GM21619 (cell line): ENCODE measurements around the gene TRAIP.
A peak's percentile ranks its signal among the peaks of the same experiment; 100 is the strongest.
"Not testable (repeated sequence)": the region's sequence is repeated elsewhere in the genome, so short reads cannot be mapped to it uniquely, and the experiment has no call there.

ENCODE experiments used
- ATAC-seq: cut with Tn5 transposase; IDR thresholded peaks from one replicate; pipeline ENCODE4 v1.9.1; 2021; ENCODE audit not compliant: unreplicated experiment

Gene TRAIP

DNA sequence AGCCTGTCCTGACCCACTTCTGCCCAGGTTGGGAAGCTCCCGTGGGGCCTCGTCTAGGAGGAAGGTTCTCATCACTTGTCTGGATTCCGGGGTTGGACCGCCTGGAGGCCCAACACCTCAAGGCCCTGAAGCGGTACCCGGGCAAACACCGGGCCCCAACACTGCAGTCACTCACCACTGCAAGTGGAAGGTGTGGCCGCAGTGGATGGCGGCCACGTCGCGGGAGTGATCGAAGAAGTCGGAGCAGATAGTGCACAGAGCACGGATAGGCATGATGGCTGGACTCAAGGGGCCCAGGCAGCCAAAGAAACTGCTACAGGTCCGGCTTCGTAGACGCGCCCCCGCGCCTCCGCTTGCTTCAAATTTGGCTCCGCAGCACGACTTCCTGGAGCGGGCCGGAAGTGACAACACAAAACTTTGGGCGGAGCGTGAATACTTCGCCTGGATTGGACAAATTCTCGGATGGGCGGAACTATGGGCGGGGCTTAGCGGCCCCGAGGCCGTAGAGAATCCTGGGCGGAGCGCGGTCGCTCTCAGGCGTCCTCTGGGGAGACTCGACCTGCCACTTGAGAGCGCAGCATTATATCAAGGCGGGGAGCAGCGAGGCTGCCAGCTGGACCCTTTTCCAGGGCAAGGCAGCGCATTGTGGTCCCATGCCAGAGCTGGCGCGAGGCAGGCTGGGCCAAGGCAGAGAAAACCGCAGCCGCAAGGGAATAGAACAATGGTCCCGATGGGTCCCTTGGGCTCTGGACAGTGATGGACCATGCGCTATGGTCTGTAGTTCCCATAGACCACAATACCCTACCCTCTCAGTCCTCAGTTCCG, at the start of gene TRAIP:
Gene TRAIP, minus strand, starts transcription at position 384 of the 825 bp plus-strand sequence. Its CDS starts 111 bp downstream, at position 273.
- ATAC-seq: peak; percentile 95

- not testable (repeated sequence) for ATAC-seq
Measured at GRCh38 chr3:49904448-49904847, 48.1 kb upstream of the TRAIP start.

DNA sequence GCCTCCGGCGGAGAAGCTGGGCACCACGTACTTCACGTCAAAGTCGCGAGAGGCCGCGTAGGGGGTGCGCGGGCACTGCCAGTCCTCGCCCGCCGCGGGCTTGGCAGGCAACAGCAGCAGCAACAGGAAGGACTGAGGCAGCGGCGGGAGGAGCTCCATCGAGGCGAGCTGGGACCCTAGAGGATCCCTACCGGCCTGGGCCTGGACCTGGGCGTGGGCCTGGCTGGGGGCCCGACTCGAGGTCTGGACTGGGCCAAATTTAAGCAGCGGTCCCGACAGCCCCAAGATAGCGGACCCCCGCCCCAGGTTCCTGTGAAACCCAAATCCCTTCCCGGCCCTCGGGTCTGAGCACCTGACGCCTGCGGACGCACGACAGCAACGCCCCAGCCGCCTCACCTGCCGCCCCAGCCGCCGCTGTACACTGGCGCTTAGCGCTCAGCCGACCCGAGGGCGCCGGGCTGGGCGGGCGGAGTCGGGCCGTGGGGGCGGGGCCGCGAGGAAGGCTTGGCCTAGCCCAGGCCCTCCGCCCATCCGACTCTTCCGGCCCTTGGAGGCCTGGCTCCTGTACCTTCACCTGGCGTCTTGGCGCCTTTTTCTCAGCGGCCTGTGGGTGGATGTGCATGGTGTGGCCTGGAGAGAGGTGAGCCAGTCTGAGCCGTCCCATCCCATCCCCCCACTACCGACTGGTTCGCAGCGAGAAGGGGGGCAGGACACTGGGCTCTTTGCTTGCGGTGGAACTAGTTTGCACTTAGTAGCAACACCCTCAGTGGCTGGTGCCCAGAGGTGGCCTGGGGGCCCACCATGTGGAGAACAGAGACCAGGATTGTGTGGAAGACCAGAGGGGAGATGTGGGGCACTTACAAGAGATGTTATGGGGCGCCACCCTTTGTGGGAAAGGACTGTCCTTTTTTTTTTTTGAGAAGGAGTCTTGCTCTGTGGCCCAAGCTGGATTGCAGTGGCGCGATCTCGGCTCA, 47.4 kb upstream of the TRAIP start, which contains the start of gene MST1R:
Gene MST1R, minus strand, starts transcription at position 423 of the 974 bp plus-strand sequence. Its CDS starts 264 bp downstream, at position 159.
- ATAC-seq: peak; percentile 72

GRCh38 chr3:49902511-49903345, 46.4 kb upstream of the TRAIP start:
- no peak for ATAC-seq

DNA sequence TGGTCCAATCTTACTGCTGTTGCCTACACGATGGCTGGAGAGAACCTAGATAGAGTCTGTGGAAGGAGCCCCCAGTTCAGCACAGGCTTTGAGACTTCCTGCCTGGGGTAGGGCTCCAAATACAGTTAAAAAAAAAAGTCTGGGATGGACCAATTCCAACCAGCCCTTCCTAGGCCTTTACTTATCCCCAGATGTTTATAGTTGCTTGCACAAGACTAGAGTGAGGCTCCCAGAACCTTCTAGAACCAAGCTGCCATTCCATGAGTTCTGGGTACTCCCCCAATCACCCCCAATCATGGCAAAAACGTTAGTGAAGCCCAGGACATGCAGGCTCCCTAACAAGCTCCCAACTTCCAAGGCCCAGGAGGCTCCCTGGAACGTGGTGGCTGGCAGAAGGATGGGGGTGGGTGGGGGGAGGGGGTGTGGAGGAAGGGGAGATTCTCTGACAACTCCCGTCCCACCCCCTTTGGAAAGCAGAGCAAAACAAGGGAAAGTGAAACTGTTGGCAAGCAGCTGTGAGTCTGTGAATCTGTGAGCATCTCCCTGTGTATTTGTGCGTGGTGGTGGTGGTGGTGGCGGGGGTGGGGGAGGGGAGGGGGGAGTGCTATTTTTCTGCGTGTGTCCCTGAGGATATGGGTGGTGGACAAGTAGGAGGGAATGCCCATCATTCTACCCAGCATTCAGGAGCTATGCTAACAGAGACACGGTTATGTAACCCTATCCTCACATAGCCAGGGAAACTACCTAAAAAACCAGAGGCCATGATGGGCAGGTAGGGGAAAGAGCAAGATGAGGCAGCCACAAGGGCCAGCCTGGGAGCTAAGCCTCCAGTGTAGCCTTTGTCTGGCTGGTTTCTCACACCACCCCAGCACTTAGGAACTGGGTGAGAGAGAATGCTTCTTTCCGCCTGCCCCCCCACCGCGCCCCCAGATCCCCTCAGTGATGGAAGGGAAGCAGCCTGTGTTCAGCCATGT, 45.3 kb upstream of the TRAIP start:
- ATAC-seq: no peak

GRCh38 chr3:49900491-49901153, 44.3 kb upstream of the TRAIP start:
- ATAC-seq: no peak

DNA sequence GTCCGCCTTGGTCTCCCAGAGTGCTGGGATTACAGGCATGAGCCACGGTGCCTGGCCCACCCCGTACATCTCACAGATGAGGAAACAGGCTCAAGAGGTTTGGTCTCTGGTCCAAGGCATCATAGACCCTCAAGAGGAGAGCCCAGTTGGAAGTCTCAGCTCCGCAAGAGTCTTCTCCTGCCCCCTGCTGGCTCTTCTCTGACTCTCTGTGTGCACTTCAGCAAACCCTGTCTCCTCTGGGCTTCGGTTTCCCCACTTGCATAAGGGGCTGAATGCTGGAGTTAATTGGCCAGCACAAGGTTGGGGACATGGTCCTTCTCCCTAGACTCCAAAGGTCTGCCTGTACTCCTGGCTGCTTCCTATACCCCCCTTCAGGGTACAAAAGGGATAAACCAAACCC, 43.5 kb upstream of the TRAIP start:
- no peak for ATAC-seq

GRCh38 chr3:49898991-49899390, 42.6 kb upstream of the TRAIP start:
- no peak for ATAC-seq

- ATAC-seq: no peak
Measured at GRCh38 chr3:49896345-49896744, 40.0 kb upstream of the TRAIP start.

GRCh38 chr3:49895791-49896190, 39.4 kb upstream of the TRAIP start:
- ATAC-seq: no peak

- no peak for ATAC-seq
Measured at GRCh38 chr3:49889296-49889695, 32.9 kb upstream of the TRAIP start.

- ATAC-seq: no peak
Measured at GRCh38 chr3:49886922-49887265, 30.5 kb upstream of the TRAIP start.

DNA sequence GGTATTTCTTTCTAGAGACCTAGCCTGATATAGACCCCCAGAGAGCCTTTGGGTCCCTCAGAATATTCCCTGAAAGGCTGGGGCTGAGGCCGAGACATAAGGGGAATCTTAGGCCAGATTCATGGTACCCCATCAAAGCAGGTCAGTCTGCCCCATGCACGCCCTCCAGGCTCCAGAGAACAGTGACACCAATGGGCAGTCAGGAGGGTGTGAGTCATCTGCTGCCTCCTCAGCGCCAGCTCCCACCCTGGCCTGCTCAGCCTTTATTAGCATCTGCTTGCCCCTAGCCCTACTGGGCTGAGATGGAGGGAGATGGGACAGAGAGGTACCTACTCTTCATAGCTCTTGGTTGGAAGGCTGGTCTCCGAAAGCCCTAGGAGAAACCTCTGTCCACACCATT, 27.6 kb upstream of the TRAIP start:
- no peak for ATAC-seq

DNA sequence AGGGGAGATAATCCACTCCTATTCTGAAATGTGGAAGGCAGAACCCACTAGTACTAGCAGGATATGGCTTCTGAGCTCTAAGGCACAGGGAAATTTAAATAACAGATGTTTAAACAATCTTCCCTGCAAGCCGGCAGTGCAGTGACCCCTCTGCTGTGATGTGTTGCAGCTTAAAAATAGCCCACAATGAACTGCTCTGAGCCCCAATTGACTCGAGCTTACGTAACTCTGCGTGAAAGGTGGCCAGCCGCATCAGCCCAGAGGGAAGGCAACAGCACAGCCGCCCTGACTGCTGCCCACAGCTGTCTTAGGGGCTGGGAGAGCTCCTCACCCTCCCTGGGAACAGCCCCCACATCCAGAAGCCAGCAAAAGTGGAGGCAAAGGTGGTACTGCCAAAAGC, 25.8 kb upstream of the TRAIP start:
- ATAC-seq: no peak

- no peak for ATAC-seq
Measured at GRCh38 chr3:49880581-49881315, 24.4 kb upstream of the TRAIP start.

- ATAC-seq: no peak
Measured at GRCh38 chr3:49879721-49880120, 23.4 kb upstream of the TRAIP start.

GRCh38 chr3:49878686-49879085, 22.3 kb upstream of the TRAIP start:
- ATAC-seq: no peak

- ATAC-seq: no peak
Measured at GRCh38 chr3:49877716-49878115, 21.4 kb upstream of the TRAIP start.
